ENCODE data around the gene PRPF39. TPM values are rescaled to one million over a fixed set of nuclear protein-coding genes. Genes with fewer than 3 reads are reported as not detected.
"Not testable (repeated sequence)": the region's sequence is repeated elsewhere in the genome, so short reads cannot be mapped to it uniquely, and the experiment has no call there.

Gene PRPF39
- total RNA-seq, 1 experiment from 2014 or later, result 22.1 TPM

- in situ Hi-C loops (cut with HindIII; ENCODE audit: low pct_unique_long_range_greater_than_20kb, low sequenced_read_pairs), result no loop called here
- DNase-seq (ENCODE audit: low read depth, low spot score), result no peak
These were observed 10.6 kb upstream of the PRPF39 start for GRCh38 chr14:45073231-45073879.

- in situ Hi-C loops (cut with HindIII; ENCODE audit: low pct_unique_long_range_greater_than_20kb, low sequenced_read_pairs), result no loop called here
- no peak for DNase-seq (ENCODE audit: low read depth, low spot score)
These were observed 5.6 kb upstream of the PRPF39 start for GRCh38 chr14:45078323-45078722.

- in situ Hi-C loops (cut with HindIII; ENCODE audit: low pct_unique_long_range_greater_than_20kb, low sequenced_read_pairs), result not testable (repeated sequence)
These were observed 3.4 kb upstream of the PRPF39 start for GRCh38 chr14:45080416-45080968.

GRCh38 chr14:45081096-45081495, 2.8 kb upstream of the PRPF39 start:
- DNase-seq (ENCODE audit: low read depth, low spot score); in situ Hi-C loops (cut with HindIII; ENCODE audit: low pct_unique_long_range_greater_than_20kb, low sequenced_read_pairs): not testable (repeated sequence)

More at GRCh38 chr14:45080416-45080968, 3.4 kb upstream of the PRPF39 start:
- not testable (repeated sequence) for DNase-seq (ENCODE audit: low read depth, low spot score)

- in situ Hi-C loops (cut with HindIII; ENCODE audit: low pct_unique_long_range_greater_than_20kb, low sequenced_read_pairs), result no loop called here
These were observed 1.5 kb upstream of the PRPF39 start for GRCh38 chr14:45082420-45082819.

GRCh38 chr14:45083617-45083975, 320 bp upstream of the PRPF39 start:
- in situ Hi-C loops (cut with HindIII; ENCODE audit: low pct_unique_long_range_greater_than_20kb, low sequenced_read_pairs), result no loop called here
- DNase-seq (ENCODE audit: low read depth, low spot score), result no peak

More at GRCh38 chr14:45082420-45082819, 1.5 kb upstream of the PRPF39 start:
- no peak for DNase-seq (ENCODE audit: low read depth, low spot score)

- in situ Hi-C loops (cut with HindIII; ENCODE audit: low pct_unique_long_range_greater_than_20kb, low sequenced_read_pairs), result no loop called here
- peak; percentile 14 for DNase-seq (ENCODE audit: low read depth, low spot score)
These were observed 1.0 kb downstream of the PRPF39 start for GRCh38 chr14:45084946-45085346.

- DNase-seq (ENCODE audit: low read depth, low spot score), result no peak
- in situ Hi-C loops (cut with HindIII; ENCODE audit: low pct_unique_long_range_greater_than_20kb, low sequenced_read_pairs), result no loop called here
These were observed 5.9 kb downstream of the PRPF39 start for GRCh38 chr14:45089813-45090212.

- no peak for DNase-seq (ENCODE audit: low read depth, low spot score)
- in situ Hi-C loops (cut with HindIII; ENCODE audit: low pct_unique_long_range_greater_than_20kb, low sequenced_read_pairs), result no loop called here
These were observed 7.8 kb downstream of the PRPF39 start for GRCh38 chr14:45091710-45092109.

- in situ Hi-C loops (cut with HindIII; ENCODE audit: low pct_unique_long_range_greater_than_20kb, low sequenced_read_pairs), result no loop called here
- DNase-seq (ENCODE audit: low read depth, low spot score), result no peak
These were observed 10.4 kb downstream of the PRPF39 start for GRCh38 chr14:45094275-45094674.

GRCh38 chr14:45095143-45095542, 11.2 kb downstream of the PRPF39 start:
- DNase-seq (ENCODE audit: low read depth, low spot score), result no peak
- in situ Hi-C loops (cut with HindIII; ENCODE audit: low pct_unique_long_range_greater_than_20kb, low sequenced_read_pairs), result no loop called here

GRCh38 chr14:45096218-45096617, 12.3 kb downstream of the PRPF39 start:
- no peak for DNase-seq (ENCODE audit: low read depth, low spot score)
- in situ Hi-C loops (cut with HindIII; ENCODE audit: low pct_unique_long_range_greater_than_20kb, low sequenced_read_pairs), result no loop called here

- no peak for DNase-seq (ENCODE audit: low read depth, low spot score)
- in situ Hi-C loops (cut with HindIII; ENCODE audit: low pct_unique_long_range_greater_than_20kb, low sequenced_read_pairs), result no loop called here
These were observed 19.9 kb downstream of the PRPF39 start for GRCh38 chr14:45103806-45104205.

GRCh38 chr14:45104561-45104960, 20.6 kb downstream of the PRPF39 start:
- in situ Hi-C loops (cut with HindIII; ENCODE audit: low pct_unique_long_range_greater_than_20kb, low sequenced_read_pairs), result no loop called here
- no peak for DNase-seq (ENCODE audit: low read depth, low spot score)

GRCh38 chr14:45112896-45113781, 29.2 kb downstream of the PRPF39 start:
- no peak for DNase-seq (ENCODE audit: low read depth, low spot score)
- in situ Hi-C loops (cut with HindIII; ENCODE audit: low pct_unique_long_range_greater_than_20kb, low sequenced_read_pairs), result no loop called here

- in situ Hi-C loops (cut with HindIII; ENCODE audit: low pct_unique_long_range_greater_than_20kb, low sequenced_read_pairs), result no loop called here
- no peak for DNase-seq (ENCODE audit: low read depth, low spot score)
These were observed 30.4 kb downstream of the PRPF39 start for GRCh38 chr14:45114327-45114726.

- in situ Hi-C loops (cut with HindIII; ENCODE audit: low pct_unique_long_range_greater_than_20kb, low sequenced_read_pairs), result no loop called here
- no peak for DNase-seq (ENCODE audit: low read depth, low spot score)
These were observed 34.7 kb downstream of the PRPF39 start for GRCh38 chr14:45118594-45118993.

GRCh38 chr14:45120096-45120495, 36.2 kb downstream of the PRPF39 start:
- in situ Hi-C loops (cut with HindIII; ENCODE audit: low pct_unique_long_range_greater_than_20kb, low sequenced_read_pairs), result no loop called here
- DNase-seq (ENCODE audit: low read depth, low spot score), result no peak

GRCh38 chr14:45123271-45123670, 39.4 kb downstream of the PRPF39 start:
- no peak for DNase-seq (ENCODE audit: low read depth, low spot score)
- in situ Hi-C loops (cut with HindIII; ENCODE audit: low pct_unique_long_range_greater_than_20kb, low sequenced_read_pairs), result no loop called here

All from SK-MEL-5 (cell line).